HG03095 (cell line): Measurements from ENCODE around the gene CNTN5.
"Not testable (repeated sequence)": the region's sequence is repeated elsewhere in the genome, so short reads cannot be mapped to it uniquely, and the experiment has no call there.

Source experiments
- ATAC-seq: cut with Tn5 transposase; IDR thresholded peaks from one replicate; pipeline ENCODE4 v1.9.1; 2021; ENCODE audit warnings: moderate library complexity; ENCODE audit not compliant: unreplicated experiment

Gene CNTN5

GRCh38 chr11:99706848-99707247 is 686.1 kb downstream of the CNTN5 start:
- no peak for ATAC-seq

- no peak for ATAC-seq
Measured at GRCh38 chr11:99708928-99709672, 688.4 kb downstream of the CNTN5 start.

GRCh38 chr11:99716302-99716701 is 695.6 kb downstream of the CNTN5 start:
- no peak for ATAC-seq

- no peak for ATAC-seq
Measured at GRCh38 chr11:99718291-99718690, 697.5 kb downstream of the CNTN5 start.

GRCh38 chr11:99739464-99740089 is 718.8 kb downstream of the CNTN5 start:
- no peak for ATAC-seq

- no peak for ATAC-seq
Measured at GRCh38 chr11:99742501-99742900, 721.8 kb downstream of the CNTN5 start.

- ATAC-seq: no peak
Measured at GRCh38 chr11:99759787-99760186, 739.0 kb downstream of the CNTN5 start.

- ATAC-seq: no peak
Measured at GRCh38 chr11:99766811-99767210, 746.1 kb downstream of the CNTN5 start.

- ATAC-seq: no peak
Measured at GRCh38 chr11:99773646-99774045, 752.9 kb downstream of the CNTN5 start.

- ATAC-seq: no peak
Measured at GRCh38 chr11:99781074-99781473, 760.3 kb downstream of the CNTN5 start.

GRCh38 chr11:99791354-99791753 is 770.6 kb downstream of the CNTN5 start:
- ATAC-seq: no peak

GRCh38 chr11:99795999-99796398 is 775.2 kb downstream of the CNTN5 start:
- ATAC-seq: no peak

GRCh38 chr11:99803501-99803900 is 782.8 kb downstream of the CNTN5 start:
- no peak for ATAC-seq

GRCh38 chr11:99812516-99812915 is 791.8 kb downstream of the CNTN5 start:
- no peak for ATAC-seq

GRCh38 chr11:99814021-99814420 is 793.3 kb downstream of the CNTN5 start:
- no peak for ATAC-seq

- ATAC-seq: no peak
Measured at GRCh38 chr11:99814738-99815137, 794.0 kb downstream of the CNTN5 start.

GRCh38 chr11:99818991-99819390 is 798.2 kb downstream of the CNTN5 start:
- ATAC-seq: no peak

- no peak for ATAC-seq
Measured at GRCh38 chr11:99822846-99823565, 802.3 kb downstream of the CNTN5 start.

GRCh38 chr11:99836739-99837138 is 816.0 kb downstream of the CNTN5 start:
- not testable (repeated sequence) for ATAC-seq

- no peak for ATAC-seq
Measured at GRCh38 chr11:99841885-99842284, 821.1 kb downstream of the CNTN5 start.

- ATAC-seq: no peak
Measured at GRCh38 chr11:99865951-99866350, 845.2 kb downstream of the CNTN5 start.

- no peak for ATAC-seq
Measured at GRCh38 chr11:99881610-99882009, 860.9 kb downstream of the CNTN5 start.
